Gastroesophageal sphincter (tissue), 3 donors: ENCODE data around the gene UMODL1.

Experiments used
- EP300 ChIP-seq: sonication (generic); formaldehyde crosslinking; IDR thresholded peaks from one replicate; pipeline ENCODE4 v1.6.1; 2017; ENCODE audit warnings: antibody characterized with exemption, mild to moderate bottlenecking
- POLR2A ChIP-seq, 2 donors: fragments of 450-650 bp; IDR thresholded peaks; one replicate each; pipeline ENCODE4 v1.6.1; 2017; ENCODE audit warnings: antibody characterized with exemption in 2 of 2, mild to moderate bottlenecking in 2 of 2, moderate library complexity in 1 of 2
- POLR2AphosphoS5 ChIP-seq: sonication (generic); formaldehyde crosslinking; IDR thresholded peaks from one replicate; pipeline ENCODE4 v1.6.1; 2017; ENCODE audit warnings: antibody characterized with exemption
- TF ChIP-seq, protein P1 (sequence below), 4 experiments: fragments of 200-600 bp in 2 of 4; fragments of 450-650 bp in 2 of 4; sonication (generic) in 1 of 4; IDR thresholded peaks; one replicate each; pipeline ENCODE4 v1.5.1; 2017 to 2019; ENCODE audit warnings: antibody characterized with exemption in 4 of 4, mild to moderate bottlenecking in 2 of 4, moderate library complexity in 2 of 4

DNA sequence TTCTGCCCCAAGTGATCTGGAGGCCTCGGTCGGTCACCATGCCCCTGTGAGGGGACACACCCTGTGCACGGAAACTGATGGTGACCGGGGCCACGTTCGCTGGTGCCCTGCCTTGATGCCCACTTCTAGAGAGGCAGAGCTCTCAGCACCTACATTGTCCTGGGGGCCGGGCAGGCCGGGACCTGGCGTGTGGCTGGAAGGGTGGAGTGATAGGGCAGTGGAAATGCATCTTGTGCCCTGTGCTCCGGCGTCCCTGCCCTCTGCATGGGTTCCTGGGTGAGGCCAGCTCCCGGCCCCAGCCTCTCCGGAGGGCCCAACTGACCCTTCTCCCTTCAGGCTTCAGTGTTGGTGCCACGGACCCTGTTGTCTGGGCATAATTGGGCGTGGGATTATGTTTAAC is 11.0 kb upstream of the UMODL1 start:
- TF ChIP-seq, protein P1, sequence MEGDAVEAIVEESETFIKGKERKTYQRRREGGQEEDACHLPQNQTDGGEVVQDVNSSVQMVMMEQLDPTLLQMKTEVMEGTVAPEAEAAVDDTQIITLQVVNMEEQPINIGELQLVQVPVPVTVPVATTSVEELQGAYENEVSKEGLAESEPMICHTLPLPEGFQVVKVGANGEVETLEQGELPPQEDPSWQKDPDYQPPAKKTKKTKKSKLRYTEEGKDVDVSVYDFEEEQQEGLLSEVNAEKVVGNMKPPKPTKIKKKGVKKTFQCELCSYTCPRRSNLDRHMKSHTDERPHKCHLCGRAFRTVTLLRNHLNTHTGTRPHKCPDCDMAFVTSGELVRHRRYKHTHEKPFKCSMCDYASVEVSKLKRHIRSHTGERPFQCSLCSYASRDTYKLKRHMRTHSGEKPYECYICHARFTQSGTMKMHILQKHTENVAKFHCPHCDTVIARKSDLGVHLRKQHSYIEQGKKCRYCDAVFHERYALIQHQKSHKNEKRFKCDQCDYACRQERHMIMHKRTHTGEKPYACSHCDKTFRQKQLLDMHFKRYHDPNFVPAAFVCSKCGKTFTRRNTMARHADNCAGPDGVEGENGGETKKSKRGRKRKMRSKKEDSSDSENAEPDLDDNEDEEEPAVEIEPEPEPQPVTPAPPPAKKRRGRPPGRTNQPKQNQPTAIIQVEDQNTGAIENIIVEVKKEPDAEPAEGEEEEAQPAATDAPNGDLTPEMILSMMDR (IDR thresholded peaks at IDR 0.05), result no peak
- TF ChIP-seq EP300, result no peak
- TF ChIP-seq POLR2A (IDR thresholded peaks at IDR 0.05), result no peak
- TF ChIP-seq POLR2AphosphoS5, result no peak
